Suppressor macrophage (primary cell): ENCODE data around the gene BRMS1L.

Experiments used
- DNase-seq, 4 experiments: peaks; one replicate each; pipeline ENCODE4 v3.0.0-alpha.2; 2020 to 2022

BRMS1L gene

GRCh38 chr14:35866595-35867279, 40.6 kb downstream of the BRMS1L start:
- no peak for DNase-seq

- DNase-seq = peak in 1 of 4 experiments; percentile 17
Observed at GRCh38 chr14:35867280-35867629, 41.1 kb downstream of the BRMS1L start.

- DNase-seq = no peak
Observed at GRCh38 chr14:35875296-35875695, 49.2 kb downstream of the BRMS1L start.

- no peak for DNase-seq
Observed at GRCh38 chr14:35877276-35877675, 51.1 kb downstream of the BRMS1L start.

GRCh38 chr14:35878272-35879150, 52.4 kb downstream of the BRMS1L start:
- DNase-seq = peak; percentile 62 to 84 (median 79)

- DNase-seq = peak; percentile 38 to 68 (median 66)
Observed at GRCh38 chr14:35879151-35879648, 53.1 kb downstream of the BRMS1L start.

GRCh38 chr14:35879654-35880249, 53.6 kb downstream of the BRMS1L start:
- DNase-seq = peak in 2 of 4 experiments; percentile 41 to 50

- DNase-seq = no peak
Observed at GRCh38 chr14:35881280-35881679, 55.1 kb downstream of the BRMS1L start.

- peak; percentile 39 to 63 (median 48) for DNase-seq
Observed at GRCh38 chr14:35883677-35884293, 57.6 kb downstream of the BRMS1L start.

GRCh38 chr14:35890308-35890707, 64.2 kb downstream of the BRMS1L start:
- DNase-seq = no peak

GRCh38 chr14:35895256-35895655, 69.1 kb downstream of the BRMS1L start:
- no peak for DNase-seq

- no peak for DNase-seq
Observed at GRCh38 chr14:35897616-35898111, 71.5 kb downstream of the BRMS1L start.

- DNase-seq = no peak
Observed at GRCh38 chr14:35898217-35898775, 72.2 kb downstream of the BRMS1L start.

- no peak for DNase-seq
Observed at GRCh38 chr14:35900741-35901140, 74.6 kb downstream of the BRMS1L start.

GRCh38 chr14:35909665-35910064, 83.5 kb downstream of the BRMS1L start:
- no peak for DNase-seq

GRCh38 chr14:35910191-35910590, 84.1 kb downstream of the BRMS1L start:
- DNase-seq = no peak

GRCh38 chr14:35911097-35911496, 85.0 kb downstream of the BRMS1L start:
- no peak for DNase-seq

GRCh38 chr14:35915185-35915584, 89.0 kb downstream of the BRMS1L start:
- DNase-seq = no peak

GRCh38 chr14:35915775-35916174, 89.6 kb downstream of the BRMS1L start:
- DNase-seq = no peak
